ENCODE measurements around the gene CHSY1.

The CHSY1 gene

DNA sequence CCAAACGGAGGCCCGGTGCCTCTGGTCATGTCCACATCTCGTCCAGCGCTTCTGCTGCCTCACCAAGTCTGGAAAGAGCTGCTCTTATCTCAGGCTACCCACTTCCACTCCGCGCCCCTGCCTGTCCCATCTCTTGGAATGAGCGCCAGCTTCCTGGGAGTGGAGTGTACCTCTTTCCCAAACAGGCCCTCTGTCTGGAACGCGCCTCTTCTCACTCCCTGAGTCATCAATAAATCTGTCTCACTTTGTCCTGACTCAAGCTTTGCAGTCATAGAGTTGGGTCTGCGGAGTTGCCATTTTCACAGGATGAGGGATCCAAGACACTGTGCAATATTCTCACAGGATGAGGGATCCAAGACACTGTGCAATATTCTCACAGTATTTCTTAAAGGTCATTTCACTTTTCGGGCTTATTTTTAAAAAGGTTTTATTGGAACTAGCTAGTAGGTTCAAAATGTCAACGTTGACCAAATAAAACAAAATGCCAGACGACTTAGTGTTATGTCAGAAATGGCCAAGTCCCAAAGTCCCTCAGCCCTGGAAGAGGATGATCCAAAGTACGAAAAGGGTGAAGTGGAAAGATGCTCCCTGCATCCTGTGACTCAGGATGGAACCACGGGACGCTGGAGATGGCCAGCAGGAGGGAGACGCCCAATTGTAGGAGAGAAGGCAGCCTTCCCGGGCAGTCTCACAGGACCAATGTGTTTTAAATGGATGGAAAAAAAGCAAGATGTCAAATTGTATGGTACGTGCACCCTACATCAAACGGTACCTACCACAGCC is 81.1 kb downstream of the CHSY1 start:
- DNase-seq (ENCODE audit: low spot score): no peak

DNA sequence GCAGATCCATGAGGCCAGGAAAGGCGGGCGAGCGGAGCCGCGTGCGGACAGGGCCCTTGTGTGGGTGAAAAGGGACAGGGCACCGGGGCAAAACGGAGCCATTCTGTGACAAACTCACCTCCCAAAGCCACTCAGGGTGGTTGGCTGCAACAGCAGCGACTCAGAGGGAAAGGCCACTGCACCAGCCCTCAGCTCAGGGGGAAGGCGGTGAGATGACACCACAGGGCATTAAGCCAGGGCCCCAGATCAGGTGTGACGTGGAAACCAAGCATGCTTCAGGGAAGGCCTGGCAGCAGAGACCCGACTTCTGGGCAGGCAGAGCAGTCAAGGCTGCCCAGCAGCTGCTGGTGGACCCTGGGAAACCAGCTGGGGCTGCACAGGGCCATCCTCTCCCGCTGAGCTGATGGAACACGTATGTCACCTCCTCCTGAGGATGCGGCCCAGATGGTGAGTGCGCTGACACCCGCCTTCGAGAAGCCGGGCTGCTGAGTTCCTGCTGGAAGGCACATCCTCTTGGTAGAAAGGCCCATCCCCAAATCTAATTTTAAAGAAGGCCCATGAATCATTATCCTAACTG is 82.3 kb downstream of the CHSY1 start:
- DNase-seq (ENCODE audit: low spot score): no peak

DNA sequence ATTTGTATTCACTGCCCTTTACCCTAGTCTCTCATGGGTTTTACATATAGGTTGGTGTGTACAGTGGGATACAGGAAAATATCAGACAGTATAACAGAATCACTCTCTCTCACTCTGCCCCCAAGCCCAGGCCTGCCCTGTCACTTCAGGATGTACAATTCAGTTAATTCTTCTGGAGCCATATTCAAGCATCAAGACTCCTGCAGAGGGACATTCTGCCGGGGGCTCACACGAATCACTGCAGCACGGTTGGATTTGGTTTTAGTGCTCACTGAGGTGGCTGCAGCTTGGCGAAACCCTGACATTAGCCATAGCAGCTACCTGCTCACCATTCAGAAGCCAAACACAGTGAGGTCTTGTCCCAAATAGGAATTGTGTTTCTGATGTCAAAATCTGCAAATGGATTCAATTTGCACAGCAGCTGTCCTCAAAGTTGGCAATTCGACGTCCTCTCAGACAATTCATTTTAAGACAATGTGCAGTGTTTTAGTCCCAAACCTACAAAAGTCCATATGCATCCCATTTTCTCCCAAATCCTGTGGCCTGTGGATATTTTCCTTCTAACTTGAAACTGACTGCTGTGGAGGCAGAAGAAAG is 82.9 kb downstream of the CHSY1 start:
- DNase-seq (ENCODE audit: low spot score): no peak

DNA sequence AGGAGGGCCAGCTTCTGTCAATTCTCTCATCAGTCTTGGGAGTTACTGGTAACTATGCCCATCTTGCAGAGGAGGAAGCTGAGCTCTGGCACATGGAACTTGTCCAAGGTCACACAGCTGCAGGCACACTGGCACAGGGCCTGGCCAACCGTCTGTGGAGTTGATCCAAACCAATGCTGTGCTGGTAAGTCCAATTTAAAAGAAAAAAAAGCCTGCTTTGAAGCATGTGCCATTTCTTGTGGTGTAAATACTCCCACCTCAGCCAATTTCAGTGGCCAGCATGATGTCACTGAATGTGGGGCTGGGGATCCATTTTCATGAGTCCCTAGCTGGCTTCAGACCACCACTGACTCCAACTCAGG is 83.4 kb downstream of the CHSY1 start:
- DNase-seq (ENCODE audit: low spot score): no peak

DNA sequence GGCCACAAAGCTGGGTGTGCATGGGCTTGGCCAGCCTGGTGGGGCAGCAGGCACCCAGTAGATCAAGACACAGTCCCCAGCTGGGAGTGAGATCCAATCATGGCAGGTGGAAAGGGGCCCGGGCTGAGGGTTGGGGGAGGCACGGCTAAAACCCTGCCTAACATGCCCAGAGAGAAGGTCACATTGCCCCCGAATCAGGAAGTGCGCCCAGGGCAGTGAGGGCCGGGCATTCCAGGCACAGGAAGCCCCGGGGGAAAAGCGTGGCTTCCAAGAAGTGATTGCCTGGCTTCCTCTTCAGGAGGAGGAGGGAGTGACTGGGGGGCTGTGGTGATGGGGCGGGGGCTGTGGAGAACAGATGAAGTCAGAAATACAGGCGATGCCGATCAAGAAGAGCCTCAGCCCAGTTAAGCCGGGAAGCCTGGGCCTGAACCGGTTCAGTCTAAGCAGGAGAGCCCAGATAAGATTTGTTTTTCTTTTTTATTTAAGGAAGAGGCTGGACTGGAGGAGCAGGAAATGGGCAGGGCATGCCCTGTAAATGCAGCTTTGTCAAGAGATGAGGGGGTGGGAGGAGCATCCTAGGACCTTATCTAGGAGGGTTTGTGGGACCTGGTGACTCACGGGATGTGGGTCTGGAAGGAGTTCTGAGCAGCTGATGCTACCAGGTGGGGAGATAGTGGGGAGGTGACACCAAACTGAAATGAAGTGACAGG is 83.9 kb downstream of the CHSY1 start:
- DNase-seq (ENCODE audit: low spot score): peak; percentile 28

DNA sequence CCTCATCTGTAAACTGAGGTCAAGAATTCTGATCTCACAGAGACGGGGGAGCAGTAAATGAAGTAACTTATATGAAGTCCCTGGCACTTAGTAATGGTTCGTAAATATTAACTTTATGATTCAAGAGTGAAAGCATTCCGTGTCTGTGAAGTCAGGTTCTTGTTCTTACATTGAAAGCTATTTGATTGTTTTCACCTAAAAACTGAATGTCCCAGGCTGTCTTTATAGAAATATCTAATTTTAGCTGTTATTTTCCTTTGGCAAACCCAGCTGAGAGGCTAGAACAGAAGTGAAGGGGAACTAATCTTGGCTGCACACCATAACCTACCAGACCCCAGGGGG is 84.5 kb downstream of the CHSY1 start:
- no peak for DNase-seq (ENCODE audit: low spot score)

DNA sequence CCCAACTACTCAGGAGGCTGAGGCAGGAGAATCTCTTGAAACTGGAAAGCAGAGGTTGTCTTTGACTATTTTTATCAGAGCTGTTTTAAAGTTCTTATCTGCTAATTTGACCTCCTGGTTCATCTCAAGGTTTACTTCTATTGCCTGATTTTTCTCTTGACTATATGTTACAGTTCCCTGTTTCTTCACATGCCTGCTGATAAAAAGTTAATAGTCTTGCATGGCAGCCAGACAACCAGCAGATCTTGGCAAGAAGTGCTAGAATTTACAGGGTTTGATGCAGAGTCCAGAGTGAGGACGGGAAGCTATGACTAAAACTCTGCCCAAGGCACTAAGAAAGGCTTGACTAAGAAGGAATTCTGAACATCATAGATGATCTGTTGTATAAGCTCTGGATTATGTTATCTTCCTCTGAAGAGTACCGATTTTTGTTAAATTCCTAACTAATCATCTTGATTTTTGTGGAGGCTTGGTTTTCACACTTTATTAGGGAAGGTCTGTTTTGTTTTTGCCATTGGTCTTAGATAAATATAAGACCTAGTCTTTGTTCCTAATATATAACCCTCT is 85.9 kb downstream of the CHSY1 start:
- DNase-seq (ENCODE audit: low spot score): no peak

DNA sequence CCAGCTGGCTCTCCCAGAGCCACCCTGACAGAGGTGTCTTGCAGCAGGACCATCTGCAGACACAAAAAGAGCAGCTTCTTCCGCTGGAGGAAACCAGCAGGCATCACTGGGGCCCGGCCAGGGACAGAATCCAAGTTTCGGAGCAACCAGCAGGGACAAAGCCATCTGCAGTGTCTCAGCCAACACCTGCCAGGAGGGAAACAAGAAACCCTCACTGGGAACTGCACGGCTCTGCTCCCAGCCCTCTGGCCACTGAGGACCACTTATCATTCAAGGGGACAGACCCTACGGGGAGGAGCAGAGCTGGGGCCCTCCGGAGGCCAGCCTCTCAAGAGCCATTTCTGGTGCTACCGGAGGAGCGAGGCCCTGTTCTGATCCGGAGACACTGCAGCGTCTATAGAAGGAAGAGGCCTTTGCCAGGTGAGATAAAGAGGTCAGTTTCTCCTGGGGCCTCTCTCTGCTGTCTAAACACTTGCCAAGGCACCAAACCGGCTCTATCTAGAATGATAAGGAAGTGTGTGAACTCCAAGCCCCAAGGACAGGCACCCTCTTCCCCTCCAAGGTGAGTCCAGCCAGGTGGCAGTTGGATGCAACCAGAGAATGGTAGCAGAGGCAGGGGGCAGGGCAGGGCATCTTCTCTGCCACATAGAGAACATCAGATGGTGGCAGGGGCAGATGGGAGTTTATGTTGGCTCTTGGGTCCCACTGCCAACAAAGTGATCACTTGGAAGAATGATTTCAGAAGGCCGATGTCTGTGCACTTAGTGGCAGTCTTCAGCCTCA is 89.0 kb downstream of the CHSY1 start:
- DNase-seq (ENCODE audit: low spot score): peak; percentile 19

DNA sequence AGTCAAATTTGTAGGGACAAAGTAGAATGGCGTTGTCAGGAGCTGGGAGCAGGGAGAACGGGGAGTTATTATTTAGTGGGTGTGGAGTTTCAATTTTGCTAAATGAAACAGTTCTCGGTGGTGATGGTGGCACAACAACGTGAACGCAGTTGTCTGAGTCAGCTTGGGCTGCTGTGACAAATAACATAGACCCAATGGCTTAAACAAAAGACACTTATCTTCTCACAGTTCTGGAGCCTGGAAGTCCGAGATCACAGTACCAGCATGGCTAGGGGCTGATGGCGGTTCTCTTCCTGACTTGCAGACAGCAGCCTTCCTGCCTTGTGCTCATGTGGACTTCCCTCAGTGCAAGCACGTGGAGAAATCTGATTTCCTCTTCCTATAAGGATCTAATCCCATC is 90.2 kb downstream of the CHSY1 start:
- no peak for DNase-seq (ENCODE audit: low spot score)

DNA sequence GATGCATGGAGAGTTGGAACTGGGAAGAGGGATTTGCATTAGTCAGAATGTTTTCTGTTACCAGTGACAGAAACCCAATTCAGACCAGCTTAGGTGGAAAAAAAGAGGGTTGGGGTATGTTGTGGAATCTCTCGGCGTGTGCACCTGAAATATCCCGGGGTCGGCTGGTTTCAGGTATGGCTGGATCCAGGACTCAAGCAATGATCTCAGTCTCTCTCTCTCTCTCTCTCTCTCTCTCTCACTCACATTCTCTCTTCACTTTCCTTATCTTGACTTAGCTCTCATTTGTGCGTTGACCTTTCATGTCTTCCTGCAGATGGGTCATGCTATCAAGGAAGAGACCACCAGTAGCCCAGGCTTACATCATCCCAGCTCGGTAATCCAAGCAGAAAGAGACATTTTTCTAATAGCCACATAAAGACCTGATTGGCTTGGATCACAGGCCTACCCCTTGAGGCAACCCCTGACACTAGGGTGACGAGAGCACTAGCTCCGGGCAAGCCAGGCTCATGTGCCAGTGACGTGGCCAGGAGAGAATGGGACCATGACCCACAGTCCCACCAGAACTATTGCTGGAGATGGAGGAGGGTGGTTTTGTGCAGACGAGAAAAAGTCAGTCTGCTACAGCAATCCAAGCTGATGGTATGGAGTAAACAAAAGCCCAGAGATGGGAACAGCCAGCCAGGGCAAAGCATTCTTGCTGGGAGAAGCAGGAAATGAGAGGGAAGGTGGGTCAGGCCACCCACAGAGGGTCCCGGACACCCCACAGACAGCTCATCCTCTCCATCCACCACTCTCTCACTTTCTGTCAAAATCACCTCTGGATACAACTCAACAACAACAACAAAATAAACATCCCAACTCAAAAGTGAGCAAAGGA is 91.7 kb downstream of the CHSY1 start:
- DNase-seq (ENCODE audit: low spot score): no peak

DNA sequence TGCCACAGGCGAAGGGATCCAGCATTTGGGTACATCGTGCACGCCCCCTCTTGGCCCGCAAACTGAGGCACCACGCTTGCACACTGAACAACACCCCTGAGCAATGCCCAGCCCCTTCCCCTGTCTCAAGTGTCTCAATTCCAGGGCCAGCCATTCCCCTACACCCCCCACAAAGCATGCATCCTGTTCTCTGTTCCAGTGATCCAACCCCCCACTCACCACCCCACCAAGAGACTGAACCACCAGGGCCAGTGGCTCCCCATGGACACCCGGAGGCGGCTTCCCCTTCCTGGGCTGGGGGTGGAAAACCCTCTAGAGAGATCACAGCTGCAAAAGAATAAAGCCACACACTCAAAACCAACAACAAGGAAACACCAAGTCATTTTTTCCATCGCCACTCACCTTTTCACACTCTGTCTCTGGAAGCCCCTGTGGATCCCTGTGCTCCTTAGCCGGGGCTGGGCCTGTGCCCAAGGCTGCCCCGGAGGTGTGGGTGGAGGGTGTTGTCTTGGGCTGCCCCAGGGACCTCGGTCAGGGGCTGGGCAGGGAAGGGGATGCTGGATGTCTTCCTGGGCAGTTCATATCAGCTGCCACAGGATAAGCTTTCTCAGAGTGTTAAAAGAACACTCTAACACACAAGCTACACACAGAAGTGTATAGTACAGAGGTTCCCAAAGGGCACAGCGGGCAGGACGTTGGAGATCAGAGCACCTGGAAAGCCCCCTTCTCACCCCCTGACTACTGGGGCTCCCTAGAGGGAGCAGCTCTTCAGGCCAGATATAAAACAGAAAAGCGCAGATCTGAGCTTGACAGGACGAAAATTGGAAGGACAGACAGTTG is 92.5 kb downstream of the CHSY1 start:
- no peak for DNase-seq (ENCODE audit: low spot score)

DNA sequence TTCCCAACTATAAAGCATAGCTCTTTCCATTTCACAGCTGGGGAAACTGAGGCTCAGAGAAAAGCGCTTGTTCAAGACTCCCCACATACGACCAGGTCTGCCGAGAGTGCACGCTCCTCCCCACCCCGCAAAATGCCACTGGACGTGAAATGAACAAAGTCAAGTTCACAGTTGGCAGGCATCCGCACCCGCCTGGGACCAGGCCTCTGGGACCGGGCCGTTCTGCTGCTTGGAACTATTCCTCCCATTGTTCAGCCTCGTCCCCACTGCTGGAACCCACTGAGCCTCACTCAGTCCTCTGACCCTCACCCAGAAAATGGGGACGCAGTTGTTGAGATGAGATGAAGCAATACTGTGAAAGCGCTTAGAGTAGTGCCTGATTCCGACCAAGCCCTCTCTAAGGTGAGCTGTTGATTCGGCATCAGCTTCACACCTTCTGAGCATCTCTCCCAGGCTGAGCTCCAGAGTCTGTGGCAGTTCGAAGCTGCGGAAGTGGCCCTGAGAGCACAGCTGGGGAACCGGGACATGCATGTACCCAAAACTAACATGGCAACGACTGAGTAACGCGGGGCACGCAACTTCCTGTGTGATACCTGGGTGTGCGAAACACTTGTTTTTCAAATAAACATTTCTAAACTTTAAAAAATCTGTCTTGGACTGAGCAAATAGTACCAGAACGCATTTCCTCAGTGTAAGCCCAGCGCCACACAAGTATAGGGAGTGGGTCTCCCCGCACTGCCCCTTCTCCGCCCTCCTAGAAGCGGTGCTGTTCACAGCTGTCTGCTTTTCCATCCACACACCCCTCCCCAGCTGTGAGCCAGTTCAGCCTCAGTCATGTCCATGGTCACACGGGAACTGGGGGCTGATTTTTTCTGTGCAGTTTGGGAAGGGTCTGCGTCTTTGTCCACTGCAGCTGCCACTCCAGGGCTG is 93.4 kb downstream of the CHSY1 start:
- DNase-seq (ENCODE audit: low spot score): no peak

DNA sequence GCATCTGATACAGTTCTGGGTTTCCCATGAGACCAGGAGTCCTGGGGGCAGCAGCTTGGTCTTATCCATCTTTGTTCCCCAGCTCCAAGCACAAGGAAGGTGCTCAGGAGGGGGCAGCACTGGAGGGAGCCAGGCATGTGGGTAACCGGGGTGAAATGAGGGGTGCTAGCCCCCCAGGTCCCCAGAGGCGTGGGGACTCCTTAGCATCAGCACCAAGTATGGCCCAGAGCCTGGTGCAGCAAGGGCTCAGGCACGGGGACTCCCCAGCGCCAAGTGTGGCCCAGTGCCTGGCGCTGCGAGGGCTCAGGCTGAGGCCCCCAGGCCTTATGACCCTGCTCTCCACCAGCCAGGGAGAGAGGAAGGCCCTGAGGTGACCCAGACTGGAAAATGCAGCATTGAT is 94.1 kb downstream of the CHSY1 start:
- DNase-seq (ENCODE audit: low spot score): no peak

DNA sequence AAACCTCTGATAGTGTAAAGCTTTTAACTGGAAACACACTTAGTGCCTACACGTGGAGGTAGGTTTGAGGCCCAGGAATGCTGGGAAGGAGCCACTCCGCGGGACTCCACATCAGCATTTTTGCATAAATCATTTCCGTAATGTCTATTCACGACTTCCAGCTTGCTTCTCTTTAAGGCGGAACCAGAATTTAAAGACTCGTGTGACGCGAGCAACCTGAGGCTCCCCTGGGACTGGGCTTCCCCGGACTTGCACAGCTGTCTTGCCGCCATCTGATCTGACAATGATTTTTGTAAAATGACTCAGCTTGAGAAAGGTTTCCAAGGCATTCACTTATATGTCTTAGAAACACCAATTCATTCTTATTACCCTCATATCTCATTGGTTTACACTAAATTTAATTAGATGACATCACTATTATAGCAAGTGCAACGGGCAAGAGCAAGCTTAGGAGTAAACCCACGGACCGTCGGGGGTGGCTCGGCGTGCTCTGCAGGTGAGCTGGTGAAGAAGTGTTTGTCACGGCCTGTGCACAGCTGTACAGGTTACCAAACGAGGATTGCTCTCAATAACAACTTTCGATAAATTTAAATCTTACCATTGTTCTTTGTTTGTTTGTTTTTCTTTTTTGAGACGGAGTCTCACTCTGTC is 95.2 kb downstream of the CHSY1 start:
- no peak for DNase-seq (ENCODE audit: low spot score)

DNA sequence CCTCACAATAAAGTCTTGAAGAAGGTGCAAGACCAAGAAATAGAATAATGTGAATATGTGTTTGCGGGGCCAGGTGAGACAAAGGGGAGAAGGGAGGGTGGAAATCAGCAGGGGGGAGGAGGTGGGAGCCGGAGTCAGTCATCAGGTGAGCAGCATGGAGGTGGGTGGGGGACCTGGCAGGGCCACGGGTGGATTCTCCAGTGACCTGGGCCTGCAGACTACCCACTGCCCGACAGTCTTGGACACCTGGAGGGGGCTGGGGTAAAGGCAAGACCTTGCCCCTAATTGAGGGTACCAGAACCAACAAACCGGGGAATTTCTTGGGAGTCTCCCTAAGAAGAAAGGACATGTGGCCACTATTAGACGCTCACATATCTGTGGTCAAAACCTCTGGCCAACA is 95.8 kb downstream of the CHSY1 start:
- no peak for DNase-seq (ENCODE audit: low spot score)

DNA sequence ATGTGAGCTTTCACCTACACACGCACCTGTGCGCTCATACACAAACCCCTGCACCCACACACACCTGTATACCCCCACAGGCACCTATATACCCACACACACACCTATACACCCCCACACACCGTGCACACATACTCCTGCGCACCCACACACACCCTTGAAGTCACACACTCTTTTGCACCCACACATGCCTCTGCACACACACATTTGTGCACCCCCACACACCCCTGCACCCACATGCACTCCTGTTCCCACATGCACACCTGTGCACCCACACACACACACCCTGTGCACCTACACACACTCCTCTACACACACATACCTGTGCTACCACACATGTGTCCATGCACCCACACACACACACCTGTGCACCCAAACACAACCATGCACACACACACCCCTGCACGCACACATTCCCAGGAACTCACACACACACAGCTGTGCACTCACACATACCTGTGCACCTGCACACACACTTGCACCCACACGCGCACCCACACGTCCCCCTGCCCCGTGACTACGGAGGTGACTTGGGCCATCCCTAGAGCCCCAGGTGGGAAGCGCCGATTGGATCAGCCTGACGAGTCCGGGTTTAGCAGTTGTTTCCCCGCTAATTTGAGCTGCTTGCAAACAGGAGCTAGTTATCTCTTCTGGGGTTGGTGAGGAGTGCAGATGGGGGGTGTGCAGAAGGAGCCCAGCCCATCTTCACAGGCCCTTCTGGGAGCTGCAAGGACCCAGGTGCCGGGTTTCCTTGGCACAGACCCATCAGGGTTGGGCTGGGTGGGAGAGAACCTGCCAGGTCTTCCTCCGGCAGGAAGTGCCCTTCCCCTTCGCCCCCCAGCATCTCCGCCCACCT is 97.8 kb downstream of the CHSY1 start:
- DNase-seq (ENCODE audit: low spot score): no peak

DNA sequence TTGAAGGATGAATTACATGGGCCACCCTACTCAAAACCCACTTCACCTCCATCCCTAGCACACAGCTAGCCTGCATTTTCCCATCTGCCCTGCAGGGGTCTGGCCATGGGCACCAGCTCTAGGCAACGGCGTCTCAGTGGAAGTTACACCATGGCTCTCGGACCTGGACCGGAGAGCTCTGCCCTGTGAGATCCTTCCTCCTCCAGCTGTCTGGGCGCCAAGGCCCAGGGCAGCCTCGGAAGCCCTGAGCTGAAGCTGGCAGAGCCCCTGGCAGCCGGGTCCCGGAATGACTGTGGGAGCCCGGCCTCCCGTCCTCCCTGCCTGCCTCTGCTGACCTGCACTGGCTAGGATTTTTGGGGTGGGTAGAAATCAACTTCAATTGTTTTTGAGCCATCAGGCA is 98.9 kb downstream of the CHSY1 start:
- peak; percentile 29 for DNase-seq (ENCODE audit: low spot score)
